Coronary artery (tissue), 2 donors: ENCODE measurements around the gene KPNB1.

Experiments used
- DNase-seq: peaks from one replicate; pipeline ENCODE4 v3.0.0-alpha.2; 2017; ENCODE audit warnings: low spot score
- H3K27ac ChIP-seq, 2 donors: fragments of 200-600 bp; sonication (generic); one replicate each; pipeline ENCODE4 v1.5.1; 2016 to 2019
- H3K4me3 ChIP-seq: fragments of 200-600 bp; sonication (generic); 2 replicates; pipeline ENCODE4 v1.5.1; 2016; ENCODE audit warnings: mild to moderate bottlenecking, moderate library complexity
- CTCF ChIP-seq: fragments of 200-600 bp; sonication (generic); IDR thresholded peaks from one replicate; pipeline ENCODE4 v1.5.1; 2019; ENCODE audit warnings: antibody characterized with exemption

Gene KPNB1

DNA sequence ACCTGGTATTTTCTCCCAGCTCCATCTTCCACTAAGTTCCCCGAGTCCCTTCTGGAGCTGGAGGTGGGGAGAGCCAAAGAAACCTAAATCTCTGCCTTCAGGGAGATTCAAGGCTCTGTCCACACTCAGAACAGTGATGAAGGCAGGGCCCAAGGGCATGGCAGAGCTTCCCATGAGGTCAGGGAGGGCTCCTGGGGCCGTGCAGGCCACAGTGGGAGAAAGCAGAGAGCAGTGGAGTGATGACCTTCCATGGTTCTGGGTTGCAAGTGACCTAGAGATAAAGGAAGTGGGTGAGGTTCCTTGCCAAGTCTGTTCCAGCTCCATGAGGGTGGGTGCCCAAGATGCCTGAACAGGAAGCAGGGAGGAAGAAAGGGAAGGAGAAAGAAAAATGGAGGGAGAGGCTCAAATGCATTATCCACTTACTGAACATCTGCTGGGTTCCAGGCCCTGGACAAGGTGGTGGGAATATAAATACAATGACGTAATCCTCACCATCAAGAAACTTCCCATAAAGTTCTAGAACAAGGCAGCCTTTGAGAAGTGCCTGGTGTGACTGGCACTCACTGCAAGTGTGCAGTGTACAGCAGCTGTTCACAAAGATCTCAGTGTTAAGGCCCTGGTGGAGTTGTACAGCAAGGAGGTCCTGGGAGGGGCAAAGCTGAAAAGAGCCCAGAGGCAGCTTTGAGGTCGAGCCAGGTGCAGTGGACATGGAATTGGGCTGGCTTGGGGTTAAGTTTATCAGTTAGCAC lies 57.5 kb downstream of the KPNB1 start:
- no peak for DNase-seq
- Histone ChIP-seq H3K27ac (peak overlapping the region in 1 of 2 donors; percentile 53), H3K4me3 (no peak overlapping the region)
- no peak for TF ChIP-seq CTCF

- Histone ChIP-seq H3K4me3 (peak overlapping the region; percentile 77), H3K27ac (peak overlapping the region in 1 of 2 donors; percentile 70)
- TF ChIP-seq CTCF: no peak
- no peak for DNase-seq
These were observed 58.2 kb downstream of the KPNB1 start for GRCh38 chr17:47707884-47708283.

DNA sequence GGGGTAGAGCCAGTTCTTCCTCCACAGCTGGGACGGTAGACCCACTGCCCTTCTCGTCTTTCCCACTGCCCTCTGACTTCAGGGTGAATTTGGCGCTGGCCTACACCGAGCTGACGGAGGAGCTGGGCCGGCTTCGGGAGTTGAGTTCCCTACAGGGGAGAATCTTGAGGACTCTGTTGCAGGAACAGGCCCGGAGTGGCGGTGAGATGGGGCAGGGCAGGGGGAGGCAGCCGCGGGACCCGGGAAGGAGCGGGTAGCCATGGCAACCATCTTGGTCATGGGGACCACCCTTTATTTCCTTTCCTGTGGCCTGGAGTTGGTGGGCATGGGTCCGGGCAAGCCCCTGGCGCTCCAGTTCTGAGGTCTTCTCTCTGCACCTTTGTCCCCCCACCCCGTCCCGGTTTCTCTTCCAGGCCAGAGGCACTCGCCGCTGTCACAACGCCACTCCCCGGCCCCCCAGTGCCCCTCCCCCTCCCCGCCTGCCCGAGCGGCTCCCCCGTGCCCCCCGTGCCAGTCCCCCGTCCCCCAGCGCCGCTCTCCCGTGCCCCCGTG lies 58.7 kb downstream of the KPNB1 start:
- DNase-seq: no peak
- Histone ChIP-seq H3K27ac (peak overlapping the region in 1 of 2 donors; percentile 70), H3K4me3 (peak overlapping the region; percentile 77)
- no peak for TF ChIP-seq CTCF

- TF ChIP-seq CTCF: no peak
- no peak for DNase-seq
- peak overlapping the region; percentile 77 for H3K4me3 ChIP-seq
- H3K27ac ChIP-seq: peak overlapping the region in 1 of 2 donors; percentile 70
These were observed 59.3 kb downstream of the KPNB1 start for GRCh38 chr17:47708864-47709541.

- H3K27ac ChIP-seq: no peak overlapping the region
- TF ChIP-seq CTCF: no peak
- no peak overlapping the region for H3K4me3 ChIP-seq
- DNase-seq: no peak
These were observed 59.9 kb downstream of the KPNB1 start for GRCh38 chr17:47709594-47709993.

DNA sequence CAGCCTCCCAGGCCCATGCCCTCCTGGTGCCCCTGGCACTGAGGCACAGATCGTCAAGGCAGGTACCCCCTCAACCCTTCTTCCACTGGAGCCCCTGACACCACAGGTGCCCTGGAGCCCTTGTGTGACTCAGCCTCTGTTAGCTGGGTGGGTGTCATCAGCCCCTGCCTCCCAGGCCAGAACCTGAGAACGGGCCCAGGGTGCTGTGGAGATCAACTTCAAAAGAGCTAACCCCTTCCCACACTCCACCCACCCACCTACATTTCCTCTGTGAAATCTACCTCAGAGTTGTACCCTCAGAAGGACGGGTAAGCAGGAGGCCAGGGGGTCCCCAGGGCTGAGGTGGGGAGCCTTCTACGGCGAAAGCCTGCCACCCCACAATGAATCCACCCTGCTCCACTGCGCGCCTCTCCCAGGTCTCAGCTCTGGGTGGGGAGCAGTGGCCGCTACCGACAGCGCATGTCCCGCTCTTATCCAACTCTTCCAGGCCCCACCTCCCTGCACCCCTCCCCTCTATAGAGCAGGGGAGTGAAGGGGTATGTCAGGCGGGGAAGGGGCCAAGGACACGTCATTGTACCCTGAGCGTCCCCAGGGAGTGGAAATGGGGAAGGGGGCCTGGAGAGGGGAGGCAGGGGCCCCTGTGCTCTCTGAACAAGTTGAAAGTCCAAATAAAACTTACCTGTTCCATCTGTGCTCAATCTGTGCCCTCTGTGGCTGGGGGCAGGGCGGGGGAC lies 61.8 kb downstream of the KPNB1 start:
- Histone ChIP-seq H3K4me3 (no peak overlapping the region), H3K27ac (no peak overlapping the region)
- no peak for DNase-seq
- no peak for TF ChIP-seq CTCF
